ENCODE measurements around the gene MRPS18A. TPM values are rescaled to one million over a fixed set of nuclear protein-coding genes. Genes with fewer than 3 reads are reported as not detected.

The MRPS18A gene
- total and polyA plus RNA-seq, 9 of the 15 experiments (the other 6 are each of a cell fraction or from before 2014, with no cell fraction given), result 87.5 to 243 (median 125) TPM

DNA sequence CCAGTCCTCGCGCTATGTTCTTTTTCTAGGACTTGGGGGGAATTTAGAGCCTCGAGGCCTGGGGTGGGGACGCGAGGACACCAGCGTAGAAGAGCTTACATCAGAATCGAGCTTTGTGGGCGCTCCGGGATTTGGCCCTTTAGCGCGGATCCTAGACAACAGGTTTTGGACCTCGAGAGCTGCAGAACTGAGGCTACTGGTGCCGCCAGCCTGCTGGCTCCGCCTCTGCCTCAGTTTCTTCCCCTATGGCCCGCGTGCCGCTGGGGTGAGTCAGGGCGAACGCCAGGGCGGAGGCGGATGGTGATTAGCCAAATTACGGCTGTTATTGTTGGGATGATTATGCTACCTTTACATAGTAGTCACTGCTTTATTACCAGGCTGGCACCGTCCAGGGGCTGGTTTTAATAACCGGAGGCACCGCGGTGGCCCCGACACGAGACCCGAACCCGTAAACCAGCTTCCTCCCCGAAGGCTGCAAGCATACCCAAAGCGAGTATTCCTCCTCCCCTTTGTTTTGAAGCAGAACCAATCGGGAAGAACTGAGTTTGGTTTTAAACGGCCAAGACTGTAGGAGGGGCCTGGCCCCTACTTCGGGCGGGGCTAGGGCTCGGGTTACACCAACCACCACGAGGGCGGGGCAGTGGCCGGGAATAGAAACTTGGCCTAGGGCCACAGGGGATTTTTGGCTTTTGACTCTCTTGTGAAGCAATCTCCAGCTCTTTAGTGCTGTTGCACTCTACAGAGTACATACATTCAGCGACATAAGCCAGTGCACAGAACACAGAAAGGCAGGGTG is 57.9 kb downstream of the MRPS18A start (continued):
- TF ChIP-seq ELF4 (CRISPR knock-in tag; IDR thresholded peaks at IDR 0.05) (0 out of 2 replicates have a peak, but pooled peaks have one; percentile 1), RBM39 (optimal IDR thresholded peaks at IDR 0.05; ENCODE audit: low read depth, low read length) (peak; percentile 35), ZNF41 (CRISPR knock-in tag; conservative IDR thresholded peaks at IDR 0.05) (no peak; the same call in 1 of the 2 replicates), RBM22 (IDR thresholded peaks at IDR 0.05; ENCODE audit: low read depth, low read length, poor library complexity, severe bottlenecking) (peak; percentile 96), ZFP30 (CRISPR knock-in tag; IDR thresholded peaks at IDR 0.05; ENCODE audit: borderline replicate concordance) (no peak)
- TF ChIP-seq, protein P1, sequence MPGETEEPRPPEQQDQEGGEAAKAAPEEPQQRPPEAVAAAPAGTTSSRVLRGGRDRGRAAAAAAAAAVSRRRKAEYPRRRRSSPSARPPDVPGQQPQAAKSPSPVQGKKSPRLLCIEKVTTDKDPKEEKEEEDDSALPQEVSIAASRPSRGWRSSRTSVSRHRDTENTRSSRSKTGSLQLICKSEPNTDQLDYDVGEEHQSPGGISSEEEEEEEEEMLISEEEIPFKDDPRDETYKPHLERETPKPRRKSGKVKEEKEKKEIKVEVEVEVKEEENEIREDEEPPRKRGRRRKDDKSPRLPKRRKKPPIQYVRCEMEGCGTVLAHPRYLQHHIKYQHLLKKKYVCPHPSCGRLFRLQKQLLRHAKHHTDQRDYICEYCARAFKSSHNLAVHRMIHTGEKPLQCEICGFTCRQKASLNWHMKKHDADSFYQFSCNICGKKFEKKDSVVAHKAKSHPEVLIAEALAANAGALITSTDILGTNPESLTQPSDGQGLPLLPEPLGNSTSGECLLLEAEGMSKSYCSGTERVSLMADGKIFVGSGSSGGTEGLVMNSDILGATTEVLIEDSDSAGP (CRISPR knock-in tag; IDR thresholded peaks at IDR 0.05), result peak; percentile 31; the same call in 1 of the 2 replicates
- TF ChIP-seq, protein P2, sequence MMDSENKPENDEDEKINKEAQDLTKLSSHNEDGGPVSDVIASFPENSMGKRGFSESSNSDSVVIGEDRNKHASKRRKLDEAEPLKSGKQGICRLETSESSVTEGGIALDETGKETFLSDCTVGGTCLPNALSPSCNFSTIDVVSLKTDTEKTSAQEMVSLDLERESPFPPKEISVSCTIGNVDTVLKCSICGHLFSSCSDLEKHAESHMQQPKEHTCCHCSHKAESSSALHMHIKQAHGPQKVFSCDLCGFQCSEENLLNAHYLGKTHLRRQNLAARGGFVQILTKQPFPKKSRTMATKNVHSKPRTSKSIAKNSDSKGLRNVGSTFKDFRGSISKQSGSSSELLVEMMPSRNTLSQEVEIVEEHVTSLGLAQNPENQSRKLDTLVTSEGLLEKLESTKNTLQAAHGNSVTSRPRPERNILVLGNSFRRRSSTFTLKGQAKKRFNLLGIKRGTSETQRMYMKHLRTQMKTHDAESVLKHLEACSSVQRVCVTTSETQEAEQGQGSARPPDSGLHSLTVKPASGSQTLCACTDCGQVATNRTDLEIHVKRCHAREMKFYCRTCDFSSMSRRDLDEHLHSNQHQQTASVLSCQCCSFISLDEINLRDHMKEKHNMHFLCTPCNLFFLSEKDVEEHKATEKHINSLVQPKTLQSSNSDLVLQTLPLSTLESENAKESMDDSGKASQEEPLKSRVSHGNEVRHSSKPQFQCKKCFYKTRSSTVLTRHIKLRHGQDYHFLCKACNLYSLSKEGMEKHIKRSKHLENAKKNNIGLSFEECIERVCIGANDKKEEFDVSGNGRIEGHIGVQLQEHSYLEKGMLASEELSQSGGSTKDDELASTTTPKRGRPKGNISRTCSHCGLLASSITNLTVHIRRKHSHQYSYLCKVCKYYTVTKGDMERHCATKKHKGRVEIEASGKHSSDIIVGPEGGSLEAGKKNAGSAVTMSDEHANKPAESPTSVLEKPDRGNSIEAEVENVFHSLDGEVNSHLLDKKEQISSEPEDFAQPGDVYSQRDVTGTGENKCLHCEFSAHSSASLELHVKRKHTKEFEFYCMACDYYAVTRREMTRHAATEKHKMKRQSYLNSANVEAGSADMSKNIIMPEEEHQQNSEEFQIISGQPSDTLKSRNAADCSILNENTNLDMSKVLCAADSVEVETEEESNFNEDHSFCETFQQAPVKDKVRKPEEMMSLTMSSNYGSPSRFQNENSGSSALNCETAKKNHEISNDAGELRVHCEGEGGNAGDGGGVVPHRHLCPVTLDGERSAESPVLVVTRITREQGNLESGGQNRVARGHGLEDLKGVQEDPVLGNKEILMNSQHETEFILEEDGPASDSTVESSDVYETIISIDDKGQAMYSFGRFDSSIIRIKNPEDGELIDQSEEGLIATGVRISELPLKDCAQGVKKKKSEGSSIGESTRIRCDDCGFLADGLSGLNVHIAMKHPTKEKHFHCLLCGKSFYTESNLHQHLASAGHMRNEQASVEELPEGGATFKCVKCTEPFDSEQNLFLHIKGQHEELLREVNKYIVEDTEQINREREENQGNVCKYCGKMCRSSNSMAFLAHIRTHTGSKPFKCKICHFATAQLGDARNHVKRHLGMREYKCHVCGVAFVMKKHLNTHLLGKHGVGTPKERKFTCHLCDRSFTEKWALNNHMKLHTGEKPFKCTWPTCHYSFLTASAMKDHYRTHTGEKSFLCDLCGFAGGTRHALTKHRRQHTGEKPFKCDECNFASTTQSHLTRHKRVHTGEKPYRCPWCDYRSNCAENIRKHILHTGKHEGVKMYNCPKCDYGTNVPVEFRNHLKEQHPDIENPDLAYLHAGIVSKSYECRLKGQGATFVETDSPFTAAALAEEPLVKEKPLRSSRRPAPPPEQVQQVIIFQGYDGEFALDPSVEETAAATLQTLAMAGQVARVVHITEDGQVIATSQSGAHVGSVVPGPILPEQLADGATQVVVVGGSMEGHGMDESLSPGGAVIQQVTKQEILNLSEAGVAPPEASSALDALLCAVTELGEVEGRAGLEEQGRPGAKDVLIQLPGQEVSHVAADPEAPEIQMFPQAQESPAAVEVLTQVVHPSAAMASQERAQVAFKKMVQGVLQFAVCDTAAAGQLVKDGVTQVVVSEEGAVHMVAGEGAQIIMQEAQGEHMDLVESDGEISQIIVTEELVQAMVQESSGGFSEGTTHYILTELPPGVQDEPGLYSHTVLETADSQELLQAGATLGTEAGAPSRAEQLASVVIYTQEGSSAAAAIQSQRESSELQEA (IDR thresholded peaks at IDR 0.05; ENCODE audit: low read depth), result no peak
- TF ChIP-seq, protein P3, sequence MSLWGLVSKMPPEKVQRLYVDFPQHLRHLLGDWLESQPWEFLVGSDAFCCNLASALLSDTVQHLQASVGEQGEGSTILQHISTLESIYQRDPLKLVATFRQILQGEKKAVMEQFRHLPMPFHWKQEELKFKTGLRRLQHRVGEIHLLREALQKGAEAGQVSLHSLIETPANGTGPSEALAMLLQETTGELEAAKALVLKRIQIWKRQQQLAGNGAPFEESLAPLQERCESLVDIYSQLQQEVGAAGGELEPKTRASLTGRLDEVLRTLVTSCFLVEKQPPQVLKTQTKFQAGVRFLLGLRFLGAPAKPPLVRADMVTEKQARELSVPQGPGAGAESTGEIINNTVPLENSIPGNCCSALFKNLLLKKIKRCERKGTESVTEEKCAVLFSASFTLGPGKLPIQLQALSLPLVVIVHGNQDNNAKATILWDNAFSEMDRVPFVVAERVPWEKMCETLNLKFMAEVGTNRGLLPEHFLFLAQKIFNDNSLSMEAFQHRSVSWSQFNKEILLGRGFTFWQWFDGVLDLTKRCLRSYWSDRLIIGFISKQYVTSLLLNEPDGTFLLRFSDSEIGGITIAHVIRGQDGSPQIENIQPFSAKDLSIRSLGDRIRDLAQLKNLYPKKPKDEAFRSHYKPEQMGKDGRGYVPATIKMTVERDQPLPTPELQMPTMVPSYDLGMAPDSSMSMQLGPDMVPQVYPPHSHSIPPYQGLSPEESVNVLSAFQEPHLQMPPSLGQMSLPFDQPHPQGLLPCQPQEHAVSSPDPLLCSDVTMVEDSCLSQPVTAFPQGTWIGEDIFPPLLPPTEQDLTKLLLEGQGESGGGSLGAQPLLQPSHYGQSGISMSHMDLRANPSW (CRISPR knock-in tag; IDR thresholded peaks at IDR 0.05), result no peak
